CD8-positive, alpha-beta memory T cell (primary cell): Measurements from ENCODE around the gene TBCD. TPM values are rescaled to one million over a fixed set of nuclear protein-coding genes. Genes with fewer than 3 reads are reported as not detected.

Experiments used
- CTCF ChIA-PET: fragments of 350-600 bp; sonication (Branson Sonifier 250); formaldehyde crosslinking; loops from one replicate; lab custom pipeline; 2021; ENCODE audit warnings: antibody characterized with exemption; lab: Charles Lee
- POLR2A ChIA-PET: fragments of 350-600 bp; sonication (Branson Sonifier 250); formaldehyde crosslinking; loops from one replicate; lab custom pipeline; 2021; ENCODE audit warnings: antibody characterized with exemption; lab: Charles Lee
- DNase-seq, 5 donors: peaks; one replicate each; pipeline versions ENCODE4 v3.0.0 to v3.0.0-alpha.2; 2020 to 2022; ENCODE audit warnings: mixed read lengths in 1 of 5
- H3K27ac ChIP-seq: one replicate; pipeline ENCODE4 v1.7.0; 2013; ENCODE audit warnings: low read depth, mild to moderate bottlenecking, low read length, moderate library complexity
- H3K27me3 ChIP-seq: 2 replicates; pipeline ENCODE4 v1.7.0; 2013; ENCODE audit warnings: low read length, mild to moderate bottlenecking; ENCODE audit not compliant: insufficient read depth, poor library complexity, severe bottlenecking
- H3K36me3 ChIP-seq: 2 replicates; pipeline ENCODE4 v1.7.0; 2013; ENCODE audit warnings: mild to moderate bottlenecking, low read length, moderate library complexity; ENCODE audit not compliant: insufficient read depth
- H3K4me1 ChIP-seq: 2 replicates; pipeline ENCODE4 v1.7.0; 2013; ENCODE audit warnings: mild to moderate bottlenecking, low read length, moderate library complexity; ENCODE audit not compliant: insufficient read depth
- H3K4me3 ChIP-seq: 2 replicates; pipeline ENCODE4 v1.7.0; 2013; ENCODE audit warnings: mild to moderate bottlenecking, low read length
- H3K9me3 ChIP-seq: 2 replicates; pipeline ENCODE4 v1.7.0; 2013; ENCODE audit warnings: mild to moderate bottlenecking, low read length
- H3K27ac Mint-ChIP-seq, 8 donors: one replicate each; pipeline ENCODE4 v1.8.0; 2020 to 2021; ENCODE audit warnings: mixed read lengths in 8 of 8, mild to moderate bottlenecking in 6 of 8, inconsistent platforms in 3 of 8, moderate library complexity in 3 of 8
- H3K27me3 Mint-ChIP-seq, 2 donors: one replicate each; pipeline ENCODE4 v1.8.0; 2020 to 2021; ENCODE audit warnings: mixed read lengths in 2 of 2, mild to moderate bottlenecking in 1 of 2, moderate library complexity in 1 of 2
- H3K36me3 Mint-ChIP-seq, 3 donors: one replicate each; pipeline ENCODE4 v1.8.0; 2020 to 2021; ENCODE audit warnings: mixed read lengths in 3 of 3, inconsistent platforms in 1 of 3, mild to moderate bottlenecking in 1 of 3
- H3K4me1 Mint-ChIP-seq, 3 donors: one replicate each; pipeline ENCODE4 v1.8.0; 2020 to 2021; ENCODE audit warnings: mixed read lengths in 3 of 3, inconsistent platforms in 1 of 3, mild to moderate bottlenecking in 1 of 3
- H3K4me3 Mint-ChIP-seq, 7 donors: one replicate each; pipeline ENCODE4 v1.8.0; 2020 to 2021; ENCODE audit warnings: mixed read lengths in 7 of 7, mild to moderate bottlenecking in 6 of 7, moderate library complexity in 4 of 7, inconsistent platforms in 2 of 7
- H3K9me3 Mint-ChIP-seq, 5 donors: one replicate each; pipeline ENCODE4 v1.8.0; 2020 to 2022; ENCODE audit warnings: mixed read lengths in 5 of 5, mild to moderate bottlenecking in 3 of 5, moderate library complexity in 2 of 5, inconsistent platforms in 1 of 5
- polyA plus RNA-seq: library from polyadenylated mRNA; unstranded; fragments of 300-500 nt; fragmentation: Illumina TruSeq; gene quantifications from one replicate; pipeline ENCODE4 v1.2.3, GENCODE V29; 2021
- total RNA-seq, 2 experiments: library from RNA; stranded (reverse); gene quantifications; one replicate each; pipeline ENCODE4 v1.2.3, GENCODE V29; 2021

TBCD gene
- total and polyA plus RNA-seq, 3 experiments from 2014 or later = 79.1 to 130 (median 83.7) TPM

GRCh38 chr17:82930043-82930923 lies 178.4 kb downstream of the TBCD start:
- Mint-ChIP-seq H3K27ac (peak overlapping the region in 2 of 8 donors; percentile 17 to 42), H3K4me1 (peaks cover 0 to 1% (median 0%) of the 10 kb centered on the region in 3 donors), H3K36me3 (peaks cover 4 to 83% (median 18%) of the 10 kb centered on the region in 3 donors), H3K27me3 (no peaks in the 10 kb centered on the region), H3K4me3 (peak overlapping the region in 1 of 7 donors; percentile 26), H3K9me3 (no peaks in the 10 kb centered on the region)
- ChIA-PET CTCF (interaction anchor here (0.7 kb wide), 1 partner anchor 270 kb away, joined by 3 read pairs; no protein-coding TSS in a partner anchor), POLR2A (no interaction called here)
- Histone ChIP-seq H3K4me3 (no peak overlapping the region), H3K36me3 (peaks cover 25% of the 10 kb centered on the region), H3K9me3 (no peaks in the 10 kb centered on the region), H3K27me3 (no peaks in the 10 kb centered on the region), H3K27ac (no peak overlapping the region), H3K4me1 (no peaks in the 10 kb centered on the region)
- DNase-seq = peak in 1 of 5 donors; percentile 40

- no peaks in the 10 kb centered on the region for H3K27me3 ChIP-seq
- no peak overlapping the region for H3K4me3 ChIP-seq
- H3K27me3 Mint-ChIP-seq = no peaks in the 10 kb centered on the region
- H3K4me3 Mint-ChIP-seq = peak overlapping the region in 1 of 7 donors; percentile 26
- no peak overlapping the region for H3K27ac ChIP-seq
- no peaks in the 10 kb centered on the region for H3K9me3 ChIP-seq
- ChIA-PET CTCF (interaction anchor here (0.7 kb wide), 1 partner anchor 269 kb away, joined by 3 read pairs; no protein-coding TSS in a partner anchor), POLR2A (no interaction called here)
- no peaks in the 10 kb centered on the region for H3K4me1 ChIP-seq
- peaks cover 0 to 1% (median 0%) of the 10 kb centered on the region in 3 donors for H3K4me1 Mint-ChIP-seq
- peaks cover 5 to 88% (median 20%) of the 10 kb centered on the region in 3 donors for H3K36me3 Mint-ChIP-seq
- H3K9me3 Mint-ChIP-seq = no peaks in the 10 kb centered on the region
- H3K27ac Mint-ChIP-seq = peak overlapping the region in 2 of 8 donors; percentile 17 to 29
- peaks cover 22% of the 10 kb centered on the region for H3K36me3 ChIP-seq
- DNase-seq = peak in 1 of 5 donors; percentile 41
Observed at GRCh38 chr17:82930924-82931698, 179.2 kb downstream of the TBCD start.

GRCh38 chr17:82931699-82932517 lies 180.0 kb downstream of the TBCD start:
- CTCF ChIA-PET = no interaction called here
- Mint-ChIP-seq H3K27ac (peak overlapping the region in 1 of 8 donors; percentile 17), H3K4me3 (peak overlapping the region in 1 of 7 donors; percentile 26), H3K4me1 (no peaks in the 10 kb centered on the region), H3K36me3 (peaks cover 5 to 87% (median 14%) of the 10 kb centered on the region in 3 donors), H3K9me3 (no peaks in the 10 kb centered on the region), H3K27me3 (no peaks in the 10 kb centered on the region)
- POLR2A ChIA-PET = no interaction called here
- Histone ChIP-seq H3K4me3 (no peak overlapping the region), H3K4me1 (no peaks in the 10 kb centered on the region), H3K27me3 (no peaks in the 10 kb centered on the region), H3K27ac (no peak overlapping the region), H3K36me3 (peaks cover 14% of the 10 kb centered on the region), H3K9me3 (no peaks in the 10 kb centered on the region)
- DNase-seq = no peak

GRCh38 chr17:82932518-82933310 lies 180.8 kb downstream of the TBCD start:
- peak in 1 of 5 donors; percentile 14 for DNase-seq
- Mint-ChIP-seq H3K27ac (no peak overlapping the region), H3K9me3 (no peaks in the 10 kb centered on the region), H3K4me3 (no peak overlapping the region), H3K36me3 (peaks cover 5 to 86% (median 14%) of the 10 kb centered on the region in 3 donors), H3K27me3 (no peaks in the 10 kb centered on the region), H3K4me1 (no peaks in the 10 kb centered on the region)
- CTCF ChIA-PET = no interaction called here
- peaks cover 9% of the 10 kb centered on the region for H3K36me3 ChIP-seq
- no peaks in the 10 kb centered on the region for H3K27me3 ChIP-seq
- POLR2A ChIA-PET = no interaction called here
- H3K4me1 ChIP-seq = no peaks in the 10 kb centered on the region
- H3K9me3 ChIP-seq = no peaks in the 10 kb centered on the region
- no peak overlapping the region for H3K4me3 ChIP-seq
- no peak overlapping the region for H3K27ac ChIP-seq

GRCh38 chr17:82933911-82934310 lies 182.0 kb downstream of the TBCD start:
- Histone ChIP-seq H3K36me3 (peaks cover 9% of the 10 kb centered on the region), H3K4me3 (no peak overlapping the region), H3K4me1 (no peaks in the 10 kb centered on the region), H3K27ac (no peak overlapping the region), H3K27me3 (no peaks in the 10 kb centered on the region), H3K9me3 (no peaks in the 10 kb centered on the region)
- H3K27ac Mint-ChIP-seq = no peak overlapping the region
- H3K27me3 Mint-ChIP-seq = no peaks in the 10 kb centered on the region
- H3K9me3 Mint-ChIP-seq = no peaks in the 10 kb centered on the region
- CTCF ChIA-PET = no interaction called here
- no peaks in the 10 kb centered on the region for H3K4me1 Mint-ChIP-seq
- DNase-seq = peak in 1 of 5 donors; percentile 38
- H3K4me3 Mint-ChIP-seq = no peak overlapping the region
- peaks cover 5 to 90% (median 20%) of the 10 kb centered on the region in 3 donors for H3K36me3 Mint-ChIP-seq
- POLR2A ChIA-PET = no interaction called here

GRCh38 chr17:82935966-82936767 lies 184.3 kb downstream of the TBCD start:
- CTCF ChIA-PET = no interaction called here
- no peaks in the 10 kb centered on the region for H3K4me1 ChIP-seq
- peaks cover 5 to 89% (median 23%) of the 10 kb centered on the region in 3 donors for H3K36me3 Mint-ChIP-seq
- no peaks in the 10 kb centered on the region for H3K9me3 Mint-ChIP-seq
- POLR2A ChIA-PET = no interaction called here
- H3K4me3 ChIP-seq = no peak overlapping the region
- DNase-seq = peak in 1 of 5 donors; percentile 30
- H3K27me3 Mint-ChIP-seq = no peaks in the 10 kb centered on the region
- H3K27ac ChIP-seq = no peak overlapping the region
- H3K27ac Mint-ChIP-seq = peak overlapping the region in 1 of 8 donors; percentile 57
- H3K4me1 Mint-ChIP-seq = no peaks in the 10 kb centered on the region
- no peaks in the 10 kb centered on the region for H3K27me3 ChIP-seq
- H3K9me3 ChIP-seq = no peaks in the 10 kb centered on the region
- H3K36me3 ChIP-seq = peaks cover 14% of the 10 kb centered on the region
- no peak overlapping the region for H3K4me3 Mint-ChIP-seq
